Liver (tissue), 9 donors: ENCODE results near the gene SPCS1. TPM values are rescaled to one million over a fixed set of nuclear protein-coding genes. Genes with fewer than 3 reads are reported as not detected.

ENCODE experiments used
- DNase-seq: peaks from one replicate; pipeline ENCODE4 v3.0.0-alpha.2; 2017; ENCODE audit warnings: low spot score
- H3K27ac ChIP-seq, 2 donors: one replicate each; pipeline ENCODE4 v1.7.0; 2013; ENCODE audit warnings: inconsistent platforms in 2 of 2, low read length in 2 of 2, control low read depth in 1 of 2, low read depth in 1 of 2, mild to moderate bottlenecking in 1 of 2
- H3K27me3 ChIP-seq, 4 donors: one replicate each; pipeline versions ENCODE4 v1.6.1 to v1.7.0; 2013; ENCODE audit warnings: low read length in 3 of 4, inconsistent platforms in 1 of 4, mild to moderate bottlenecking in 1 of 4, moderate library complexity in 1 of 4; ENCODE audit not compliant: control insufficient read depth in 4 of 4, insufficient read depth in 4 of 4
- H3K36me3 ChIP-seq, 4 donors: one replicate each; pipeline versions ENCODE4 v1.6.1 to v1.7.0; 2013; ENCODE audit warnings: low read length in 3 of 4, mild to moderate bottlenecking in 3 of 4, low read depth in 1 of 4, moderate library complexity in 1 of 4; ENCODE audit not compliant: control insufficient read depth in 4 of 4, insufficient read depth in 3 of 4
- H3K4me1 ChIP-seq, 4 donors: one replicate each; pipeline versions ENCODE4 v1.6.1 to v1.7.0; 2013; ENCODE audit warnings: low read length in 3 of 4, mild to moderate bottlenecking in 3 of 4, moderate library complexity in 1 of 4; ENCODE audit not compliant: control insufficient read depth in 4 of 4, insufficient read depth in 4 of 4
- H3K4me3 ChIP-seq, 3 donors: one replicate each; pipeline versions ENCODE4 v1.6.1 to v1.7.0; 2013; ENCODE audit warnings: low read length in 3 of 3, control low read depth in 1 of 3, low read depth in 1 of 3, mild to moderate bottlenecking in 1 of 3
- H3K9ac ChIP-seq, 2 donors: one replicate each; pipeline ENCODE4 v1.7.0; 2013; ENCODE audit warnings: low read length in 2 of 2, mild to moderate bottlenecking in 2 of 2, moderate library complexity in 2 of 2, control low read depth in 1 of 2, low read depth in 1 of 2
- H3K9me3 ChIP-seq, 4 donors: one replicate each; pipeline versions ENCODE4 v1.6.1 to v1.7.0; 2013; ENCODE audit warnings: low read length in 3 of 4; ENCODE audit not compliant: control insufficient read depth in 4 of 4
- ATF3 ChIP-seq: IDR thresholded peaks from 2 replicates; pipeline ENCODE4 v1.6.1; 2016; ENCODE audit warnings: antibody characterized with exemption
- CTCF ChIP-seq: fragments of 150-350 bp; IDR thresholded peaks from 2 replicates; pipeline ENCODE4 v1.5.1; 2017; ENCODE audit warnings: improper control_type of control experiment, low read depth, low read length; ENCODE audit not compliant: missing input control
- EGR1 ChIP-seq, 2 donors: IDR thresholded peaks; 2 replicates each; pipeline ENCODE4 v1.6.1; 2016 to 2018; ENCODE audit warnings: antibody characterized with exemption in 2 of 2, low read depth in 2 of 2
- FOXA1 ChIP-seq: IDR thresholded peaks from 2 replicates; pipeline ENCODE4 v1.6.1; 2016; ENCODE audit warnings: antibody characterized with exemption
- FOXA2 ChIP-seq: IDR thresholded peaks from 2 replicates; pipeline ENCODE4 v1.6.1; 2016; ENCODE audit warnings: antibody characterized with exemption
- GABPA ChIP-seq, 2 donors: IDR thresholded peaks in 1 of 2; conservative IDR thresholded peaks in 1 of 2; 2 replicates each; pipeline ENCODE4 v1.6.1; 2016; ENCODE audit warnings: antibody characterized with exemption in 2 of 2, mild to moderate bottlenecking in 1 of 2, moderate library complexity in 1 of 2
- HNF4A ChIP-seq, 2 donors: conservative IDR thresholded peaks; 2 replicates each; pipeline ENCODE4 v1.6.1; 2016; ENCODE audit warnings: antibody characterized with exemption in 2 of 2, mild to moderate bottlenecking in 2 of 2
- HNF4G ChIP-seq: IDR thresholded peaks from 2 replicates; pipeline ENCODE4 v1.6.1; 2016; ENCODE audit warnings: antibody characterized with exemption
- JUND ChIP-seq, 2 donors: IDR thresholded peaks; 2 replicates each; pipeline ENCODE4 v1.6.1; 2016; ENCODE audit warnings: antibody characterized with exemption in 2 of 2
- MAX ChIP-seq: IDR thresholded peaks from 2 replicates; pipeline ENCODE4 v1.6.1; 2016; ENCODE audit warnings: antibody characterized with exemption
- NR2F2 ChIP-seq: IDR thresholded peaks from 2 replicates; pipeline ENCODE4 v1.6.1; 2016; ENCODE audit warnings: antibody characterized with exemption
- RAD21 ChIP-seq, 2 donors: IDR thresholded peaks; 2 replicates each; pipeline ENCODE4 v1.6.1; 2016; ENCODE audit warnings: antibody characterized with exemption in 2 of 2, mild to moderate bottlenecking in 2 of 2
- REST ChIP-seq: IDR thresholded peaks from 2 replicates; pipeline ENCODE4 v1.6.1; 2016; ENCODE audit warnings: antibody characterized with exemption, mild to moderate bottlenecking
- RXRA ChIP-seq, 2 donors: IDR thresholded peaks; 2 replicates each; pipeline ENCODE4 v1.6.1; 2017 to 2018; ENCODE audit warnings: antibody characterized with exemption in 2 of 2, mild to moderate bottlenecking in 1 of 2
- SP1 ChIP-seq: IDR thresholded peaks from 2 replicates; pipeline ENCODE4 v1.6.1; 2018; ENCODE audit warnings: antibody characterized with exemption, mild to moderate bottlenecking
- TAF1 ChIP-seq: conservative IDR thresholded peaks from 2 replicates; pipeline ENCODE4 v1.6.1; 2016; ENCODE audit warnings: antibody characterized with exemption, mild to moderate bottlenecking
- YY1 ChIP-seq: IDR thresholded peaks from 2 replicates; pipeline ENCODE4 v1.6.1; 2016; ENCODE audit warnings: antibody characterized with exemption, mild to moderate bottlenecking
- ZBTB33 ChIP-seq: IDR thresholded peaks from 2 replicates; pipeline ENCODE4 v1.6.1; 2016; ENCODE audit warnings: antibody characterized with exemption
- WGBS: extraction: QIAGEN DNeasy Blood & Tissue Kit; methylation state at CpG from one replicate; pipeline ENCODE4 v1.1.7; 2013; 5-methylcytosine and 5-hydroxymethylcytosine counted together
- polyA plus RNA-seq, 2 donors: library from polyadenylated mRNA; stranded (reverse) in 1 of 2; unstranded in 1 of 2; fragments of 200-250 nt in 1 of 2; fragments of >200 nt in 1 of 2; fragmentation: Nextera tagmentation in 1 of 2; extraction: Ambion mirVana in 1 of 2; gene quantifications; one replicate each; pipeline versions ENCODE4 v1.2.1 to v1.2.3, GENCODE V29; 2013 to 2015
- total RNA-seq, 2 donors: library from RNA; depleted of rRNA; stranded (reverse); fragments of >200 nt; gene quantifications; one replicate each; pipeline ENCODE4 v1.2.3, GENCODE V29; 2014
- donor health status: healthy.
- donor health status: healthy.
- donor health status: healthy.
- donor health status: healthy.
- donor health status: healthy.

The SPCS1 gene
- total and polyA plus RNA-seq, 4 donors = 42.3 to 227 (median 113) TPM

- no peak overlapping the region for H3K9ac ChIP-seq
- H3K27ac ChIP-seq = no peak overlapping the region
- no peak overlapping the region for H3K4me3 ChIP-seq
- H3K27me3 ChIP-seq = no peaks in the 10 kb centered on the region
- WGBS = 84% methylated on average over 14 of the region's 14 CpGs
- peaks cover 0 to 5% (median 3%) of the 10 kb centered on the region in 4 donors for H3K9me3 ChIP-seq
- H3K4me1 ChIP-seq = no peaks in the 10 kb centered on the region
- no peak for DNase-seq
- peaks cover 13 to 36% (median 32%) of the 10 kb centered on the region in 4 donors for H3K36me3 ChIP-seq
- TF ChIP-seq JUND (IDR thresholded peaks at IDR 0.05) (no peak), HNF4G (no peak), TAF1 (no peak), HNF4A (conservative IDR thresholded peaks at IDR 0.05) (no peak), ZBTB33 (no peak), RXRA (IDR thresholded peaks at IDR 0.05) (no peak), ATF3 (no peak), FOXA2 (no peak), MAX (no peak)
These were observed 25.7 kb downstream of the SPCS1 start for GRCh38 chr3:52731590-52731989.

GRCh38 chr3:52733256-52733891 lies 27.5 kb downstream of the SPCS1 start:
- DNase-seq = no peak
- no peak for TF ChIP-seq HNF4G
- no peak for TF ChIP-seq FOXA1
- TF ChIP-seq YY1 = no peak
- TF ChIP-seq RAD21 (IDR thresholded peaks at IDR 0.05) = no peak
- no peak for TF ChIP-seq GABPA (IDR thresholded peaks at IDR 0.05 in 1 of 2, conservative IDR thresholded peaks at IDR 0.05 in 1 of 2)
- no peak for TF ChIP-seq REST
- no peak for TF ChIP-seq JUND (IDR thresholded peaks at IDR 0.05)
- no peak for TF ChIP-seq TAF1
- no peak for TF ChIP-seq HNF4A (conservative IDR thresholded peaks at IDR 0.05)
- no peak for TF ChIP-seq SP1
- no peak for TF ChIP-seq CTCF
- no peak for TF ChIP-seq ZBTB33
- TF ChIP-seq MAX = no peak
- TF ChIP-seq FOXA2 = no peak
- TF ChIP-seq ATF3 = no peak
- no peak for TF ChIP-seq RXRA (IDR thresholded peaks at IDR 0.05)
- no peak for TF ChIP-seq EGR1 (IDR thresholded peaks at IDR 0.05; ENCODE audit: low read depth in 2 of 2)
- TF ChIP-seq NR2F2 = no peak
- WGBS = 88% methylated on average over 10 of the region's 10 CpGs
- no peak overlapping the region for H3K27ac ChIP-seq
- H3K9ac ChIP-seq = no peak overlapping the region
- no peaks in the 10 kb centered on the region for H3K27me3 ChIP-seq
- H3K36me3 ChIP-seq = peaks cover 14 to 42% (median 37%) of the 10 kb centered on the region in 4 donors
- no peak overlapping the region for H3K4me3 ChIP-seq
- no peaks in the 10 kb centered on the region for H3K4me1 ChIP-seq
- peaks cover 0 to 5% (median 3%) of the 10 kb centered on the region in 4 donors for H3K9me3 ChIP-seq
